ENCODE measurements around the gene CD46. TPM values are rescaled to one million over a fixed set of nuclear protein-coding genes. Genes with fewer than 3 reads are reported as not detected.
"Not testable (repeated sequence)": the region's sequence is repeated elsewhere in the genome, so short reads cannot be mapped to it uniquely, and the experiment has no call there.

The CD46 gene
- polyA plus RNA-seq, 3 donors from 2014 or later = 78.9 to 92.3 (median 86.7) TPM

GRCh38 chr1:207744000-207744534 lies 7.8 kb upstream of the CD46 start:
- Mint-ChIP-seq H3K9me3 (no peaks in the 10 kb centered on the region), H3K4me1 (peaks cover 0 to 3% of the 10 kb centered on the region in 2 donors), H3K27me3 (ENCODE audit: low read depth in 3 of 3) (peaks cover 0 to 9% (median 2%) of the 10 kb centered on the region in 3 donors), H3K4me3 (no peak overlapping the region), H3K27ac (no peak overlapping the region), H3K36me3 (no peaks in the 10 kb centered on the region)
- DNase-seq = no peak

- H3K4me3 Mint-ChIP-seq = no peak overlapping the region
- peaks cover 0 to 9% (median 2%) of the 10 kb centered on the region in 3 donors for H3K27me3 Mint-ChIP-seq (ENCODE audit: low read depth in 3 of 3)
- H3K9me3 Mint-ChIP-seq = no peaks in the 10 kb centered on the region
- no peak overlapping the region for H3K27ac Mint-ChIP-seq
- peaks cover 0 to 7% of the 10 kb centered on the region in 2 donors for H3K4me1 Mint-ChIP-seq
- DNase-seq = no peak
- no peaks in the 10 kb centered on the region for H3K36me3 Mint-ChIP-seq
These were observed 6.6 kb upstream of the CD46 start for GRCh38 chr1:207745285-207745684.

- H3K27ac Mint-ChIP-seq = no peak overlapping the region
- no peaks in the 10 kb centered on the region for H3K9me3 Mint-ChIP-seq
These were observed 5.8 kb upstream of the CD46 start for GRCh38 chr1:207745839-207746767.

GRCh38 chr1:207747627-207748492 lies 4.0 kb upstream of the CD46 start:
- H3K27ac Mint-ChIP-seq = no peak overlapping the region
- H3K4me3 Mint-ChIP-seq = no peak overlapping the region
- peaks cover 0 to under 1% (median 0%) of the 10 kb centered on the region in 6 donors for H3K9me3 Mint-ChIP-seq
- peaks cover 19 to 31% of the 10 kb centered on the region in 2 donors for H3K4me1 Mint-ChIP-seq
- no peak for DNase-seq
- H3K36me3 Mint-ChIP-seq = no peaks in the 10 kb centered on the region
- H3K27me3 Mint-ChIP-seq (ENCODE audit: low read depth in 3 of 3) = peaks cover 3 to 8% (median 4%) of the 10 kb centered on the region in 3 donors

More at GRCh38 chr1:207745839-207746767, 5.8 kb upstream of the CD46 start:
- DNase-seq = no peak
- H3K36me3 Mint-ChIP-seq = no peaks in the 10 kb centered on the region
- H3K4me3 Mint-ChIP-seq = no peak overlapping the region
- peaks cover 0 to 2% (median 2%) of the 10 kb centered on the region in 3 donors for H3K27me3 Mint-ChIP-seq (ENCODE audit: low read depth in 3 of 3)
- H3K4me1 Mint-ChIP-seq = peaks cover 3 to 14% of the 10 kb centered on the region in 2 donors

- H3K36me3 Mint-ChIP-seq = no peaks in the 10 kb centered on the region
- peak overlapping the region in 1 of 6 donors; percentile 70 for H3K27ac Mint-ChIP-seq
- no peak overlapping the region for H3K4me3 Mint-ChIP-seq
- peaks cover 0 to 2% (median 0%) of the 10 kb centered on the region in 6 donors for H3K9me3 Mint-ChIP-seq
- peaks cover 30 to 41% of the 10 kb centered on the region in 2 donors for H3K4me1 Mint-ChIP-seq
- DNase-seq = no peak
- H3K27me3 Mint-ChIP-seq (ENCODE audit: low read depth in 3 of 3) = peaks cover 4 to 7% (median 5%) of the 10 kb centered on the region in 3 donors
These were observed 2.9 kb upstream of the CD46 start for GRCh38 chr1:207748737-207749528.

- Mint-ChIP-seq H3K27me3 (ENCODE audit: low read depth in 3 of 3) (peaks cover 4 to 6% (median 5%) of the 10 kb centered on the region in 3 donors), H3K9me3 (peaks cover 0 to 2% (median 0%) of the 10 kb centered on the region in 6 donors), H3K36me3 (no peaks in the 10 kb centered on the region), H3K4me1 (peaks cover 42 to 60% of the 10 kb centered on the region in 2 donors), H3K4me3 (peak overlapping the region; percentile 96 to 98 (median 96)), H3K27ac (peak overlapping the region; percentile 92 to 99 (median 99))
- DNase-seq = no peak
These were observed 1.1 kb upstream of the CD46 start for GRCh38 chr1:207750631-207751305.

GRCh38 chr1:207751463-207751789 lies 428 bp upstream of the CD46 start:
- peak overlapping the region; percentile 96 to 98 (median 96) for H3K4me3 Mint-ChIP-seq
- peak in 1 of 3 donors; percentile 5 for DNase-seq
- peaks cover 45 to 66% of the 10 kb centered on the region in 2 donors for H3K4me1 Mint-ChIP-seq
- not testable (repeated sequence) for H3K9me3 Mint-ChIP-seq; H3K36me3 Mint-ChIP-seq; H3K27me3 Mint-ChIP-seq (ENCODE audit: low read depth in 3 of 3)
- peak overlapping the region; percentile 92 to 99 (median 99) for H3K27ac Mint-ChIP-seq

- H3K9me3 Mint-ChIP-seq = peaks cover 0 to 2% (median 0%) of the 10 kb centered on the region in 6 donors
- peak overlapping the region; percentile 92 to 99 (median 99) for H3K27ac Mint-ChIP-seq
- H3K4me3 Mint-ChIP-seq = peak overlapping the region; percentile 96 to 98 (median 96)
- no peaks in the 10 kb centered on the region for H3K36me3 Mint-ChIP-seq
- peak in 2 of 3 donors; percentile 17 to 19 for DNase-seq
- H3K27me3 Mint-ChIP-seq (ENCODE audit: low read depth in 3 of 3) = peaks cover 4 to 6% (median 4%) of the 10 kb centered on the region in 3 donors
- H3K4me1 Mint-ChIP-seq = peaks cover 45 to 75% of the 10 kb centered on the region in 2 donors
These were observed 673 bp downstream of the CD46 start for GRCh38 chr1:207752456-207752998.

GRCh38 chr1:207753611-207754010 lies 1.8 kb downstream of the CD46 start:
- peaks cover 3 to 6% (median 4%) of the 10 kb centered on the region in 3 donors for H3K27me3 Mint-ChIP-seq (ENCODE audit: low read depth in 3 of 3)
- H3K4me1 Mint-ChIP-seq = peaks cover 45 to 75% of the 10 kb centered on the region in 2 donors
- H3K9me3 Mint-ChIP-seq = peaks cover 0 to 2% (median 0%) of the 10 kb centered on the region in 6 donors
- no peak overlapping the region for H3K27ac Mint-ChIP-seq
- H3K4me3 Mint-ChIP-seq = peak overlapping the region in 4 of 5 donors; percentile 5 to 96 (median 78)
- H3K36me3 Mint-ChIP-seq = no peaks in the 10 kb centered on the region
- DNase-seq = no peak

GRCh38 chr1:207754011-207754410 lies 2.2 kb downstream of the CD46 start:
- peaks cover 0 to 2% (median 0%) of the 10 kb centered on the region in 6 donors for H3K9me3 Mint-ChIP-seq
- no peak for DNase-seq
- peaks cover 45 to 72% of the 10 kb centered on the region in 2 donors for H3K4me1 Mint-ChIP-seq
- H3K27me3 Mint-ChIP-seq (ENCODE audit: low read depth in 3 of 3) = peaks cover 3 to 6% (median 4%) of the 10 kb centered on the region in 3 donors
- no peak overlapping the region for H3K27ac Mint-ChIP-seq
- no peaks in the 10 kb centered on the region for H3K36me3 Mint-ChIP-seq
- H3K4me3 Mint-ChIP-seq = peak overlapping the region; percentile 14 to 96 (median 34)

- no peak overlapping the region for H3K4me3 Mint-ChIP-seq
- H3K36me3 Mint-ChIP-seq = peaks cover under 1 to 7% (median 5%) of the 10 kb centered on the region in 3 donors
- H3K27ac Mint-ChIP-seq = peak overlapping the region in 1 of 6 donors; percentile 47
These were observed 3.3 kb downstream of the CD46 start for GRCh38 chr1:207754974-207755700.

More at GRCh38 chr1:207754974-207755700, 3.3 kb downstream of the CD46 start:
- H3K9me3 Mint-ChIP-seq = peaks cover 0 to 2% (median 0%) of the 10 kb centered on the region in 6 donors
- peaks cover 3 to 6% (median 4%) of the 10 kb centered on the region in 3 donors for H3K27me3 Mint-ChIP-seq (ENCODE audit: low read depth in 3 of 3)
- no peak for DNase-seq
- peaks cover 45 to 67% of the 10 kb centered on the region in 2 donors for H3K4me1 Mint-ChIP-seq

Measured in immature natural killer cell (primary cell).